GDM1 (cell line): ENCODE results near the gene TEX13B.

Experiments used
- DNase-seq: peaks from one replicate; lab custom pipeline; 2025; lab: John Stamatoyannopoulos, UW

Gene TEX13B

DNA sequence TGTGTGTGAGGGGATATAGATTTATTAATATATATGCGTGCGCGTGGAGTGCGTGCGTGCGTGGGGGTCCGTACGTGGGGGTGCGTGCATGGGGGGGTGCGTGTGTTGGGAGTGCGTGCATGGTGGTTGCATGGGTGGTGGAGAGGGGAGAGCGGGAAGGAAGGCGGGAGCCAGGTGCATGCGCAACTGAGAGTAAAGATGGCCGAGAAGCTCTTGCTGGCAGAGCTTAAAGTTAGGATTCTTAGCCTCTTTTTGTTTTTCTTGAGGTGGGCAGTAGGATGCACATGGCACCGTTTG is 45.8 kb downstream of the TEX13B start:
- DNase-seq = no peak

DNA sequence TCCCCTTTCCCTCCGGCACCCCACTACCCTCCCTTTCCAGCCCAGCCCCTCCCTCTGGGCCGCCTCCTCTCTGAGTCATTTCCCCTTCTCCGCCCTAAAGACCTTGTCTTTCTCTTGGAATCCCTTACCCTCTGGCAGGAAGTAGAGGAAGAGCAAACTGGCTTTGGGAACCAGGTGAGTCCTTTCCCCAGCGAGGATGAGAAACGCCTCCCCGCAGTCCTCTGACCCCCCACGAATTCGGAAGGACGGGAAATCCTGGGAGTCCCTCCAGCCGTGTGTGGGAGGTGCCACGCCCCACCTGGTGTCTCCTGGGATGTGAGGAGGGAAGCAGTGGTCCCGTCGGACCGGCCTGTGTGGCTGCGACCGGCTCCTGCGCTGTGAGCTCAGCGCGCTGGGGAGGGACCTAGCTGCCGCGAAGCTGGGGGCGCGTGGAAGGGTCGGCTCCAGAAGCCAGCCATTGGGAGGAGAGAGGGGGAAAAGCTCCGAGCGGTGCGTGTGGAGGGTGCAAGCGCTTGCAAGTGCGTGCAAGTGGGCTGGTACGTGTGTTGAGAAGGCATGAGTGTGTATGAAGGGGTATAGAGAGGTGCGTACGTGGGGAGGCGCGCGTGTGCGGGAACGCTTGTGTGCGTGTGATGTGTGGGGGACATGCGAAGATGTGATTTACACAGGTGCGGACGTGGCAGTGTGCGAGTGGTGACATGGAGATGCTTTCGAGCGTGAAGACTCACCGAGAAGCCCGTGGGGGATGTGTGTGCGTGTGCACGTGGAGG is 46.3 kb downstream of the TEX13B start:
- no peak for DNase-seq

DNA sequence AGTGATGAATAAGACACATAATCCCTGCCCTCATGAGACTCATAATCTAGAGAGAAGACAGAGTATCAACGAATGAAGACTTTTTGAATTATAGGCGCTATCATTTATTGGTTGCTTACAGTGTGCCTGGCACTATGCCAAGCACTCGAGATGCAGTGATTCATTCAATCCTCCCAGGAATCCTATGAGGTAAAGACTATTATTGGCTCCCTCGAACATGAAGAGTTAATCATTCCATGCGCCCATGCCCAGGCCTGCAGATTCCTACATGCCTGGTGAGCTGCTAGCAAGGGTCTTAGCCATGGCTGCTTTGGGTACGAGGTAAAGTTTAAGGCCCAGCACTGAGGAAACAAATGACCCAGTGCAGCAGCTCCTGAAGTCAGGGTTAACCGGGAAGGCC is 47.0 kb downstream of the TEX13B start:
- no peak for DNase-seq

DNA sequence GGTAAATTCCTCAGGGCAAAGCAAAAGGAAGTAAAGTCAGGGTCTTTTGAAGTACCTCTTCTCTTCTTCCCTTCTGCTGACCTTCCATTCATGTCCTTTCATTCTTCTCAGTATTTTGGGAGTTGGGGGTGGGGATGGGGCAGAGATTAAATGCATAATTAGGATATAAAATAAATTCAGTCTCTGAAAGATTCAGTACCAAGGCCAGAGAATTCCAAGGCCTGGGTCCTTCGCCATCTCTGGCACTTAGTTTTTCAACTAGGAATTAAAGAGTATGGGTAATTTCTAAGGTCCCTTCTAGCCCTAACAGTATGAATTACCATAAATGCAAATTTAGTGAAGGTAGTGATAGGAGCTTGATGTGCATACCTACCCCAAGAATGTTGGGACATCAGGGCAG is 47.9 kb downstream of the TEX13B start:
- DNase-seq = no peak
